ENCODE data around the gene SCTR.

GRCh38 chr2:119463136-119463535, 61.1 kb downstream of the SCTR start:
- no peak for TF ChIP-seq CTCF (conservative IDR thresholded peaks at IDR 0.05)
- no peak for TF ChIP-seq EZH2 (IDR thresholded peaks at IDR 0.05; ENCODE audit: low read depth)

Data from PC-9 (cell line).